Neural cell (in vitro differentiated cells): Measurements from ENCODE around the gene CASP6. TPM values are rescaled to one million over a fixed set of nuclear protein-coding genes. Genes with fewer than 3 reads are reported as not detected.

Experiments
- H2AFZ ChIP-seq: fragments of 200-600, 300-800 bp; sonication (generic), shearing (Covaris generic); 2 replicates; pipeline ENCODE4 v1.6.0; 2014; ENCODE audit warnings: low read depth, mild to moderate bottlenecking, antibody characterized with exemption, low read length, moderate library complexity
- H3F3A ChIP-seq: fragments of 200-600 bp; shearing (Covaris generic); 2 replicates; pipeline ENCODE4 v1.6.1; 2016; ENCODE audit warnings: mild to moderate bottlenecking, moderate library complexity, mixed read lengths, antibody characterized with exemption, low read length; ENCODE audit not compliant: insufficient read depth, poor library complexity, severe bottlenecking
- H3K27ac ChIP-seq: fragments of 200-600, 300-800 bp; sonication (generic), shearing (Covaris generic); 2 replicates; pipeline ENCODE4 v1.5.1; 2014; ENCODE audit warnings: mild to moderate bottlenecking, low read length, moderate library complexity
- H3K27me3 ChIP-seq: fragments of 300-800, 200-600 bp; sonication (generic), shearing (Covaris generic); 2 replicates; pipeline ENCODE4 v1.6.0; 2014; ENCODE audit warnings: mild to moderate bottlenecking, low read depth, low read length, moderate library complexity; ENCODE audit not compliant: insufficient read depth
- H3K36me3 ChIP-seq: fragments of 300-800, 200-600 bp; sonication (generic), shearing (Covaris generic); 2 replicates; pipeline ENCODE4 v1.5.1; 2014; ENCODE audit warnings: mild to moderate bottlenecking, antibody characterized with exemption, low read length, moderate library complexity; ENCODE audit not compliant: insufficient read depth
- H3K4me2 ChIP-seq: fragments of 300-800, 200-600 bp; sonication (generic), shearing (Covaris generic); 2 replicates; pipeline ENCODE4 v1.6.0; 2014; ENCODE audit warnings: mild to moderate bottlenecking, low read length
- H3K4me3 ChIP-seq: fragments of 300-800, 200-600 bp; sonication (generic), shearing (Covaris generic); 2 replicates; pipeline ENCODE4 v1.5.1; 2014; ENCODE audit warnings: mild to moderate bottlenecking, low read length, moderate library complexity
- H3K79me2 ChIP-seq: fragments of 200-600 bp; shearing (Covaris generic); replicated peaks from 2 replicates; pipeline ENCODE4 v1.6.0; 2014; ENCODE audit warnings: mild to moderate bottlenecking, low read length, moderate library complexity; ENCODE audit not compliant: insufficient read depth
- H3K9ac ChIP-seq: fragments of 300-800, 200-600 bp; sonication (generic), shearing (Covaris generic); 2 replicates; pipeline ENCODE4 v1.6.1; 2016; ENCODE audit warnings: mild to moderate bottlenecking, low read length, mixed read lengths
- H3K9me2 ChIP-seq: fragments of 200-600 bp; shearing (Covaris generic); 2 replicates; pipeline ENCODE4 v1.6.1; 2016; ENCODE audit warnings: mild to moderate bottlenecking, low read length, mixed read lengths; ENCODE audit not compliant: insufficient read depth
- H3K9me3 ChIP-seq: fragments of 200-600, 300-800 bp; sonication (generic), shearing (Covaris generic); 2 replicates; pipeline ENCODE4 v1.6.1; 2016; ENCODE audit warnings: mild to moderate bottlenecking, mixed run types, low read length, moderate library complexity, mixed read lengths
- H4K20me1 ChIP-seq: fragments of 200-600 bp; shearing (Covaris generic); 2 replicates; pipeline ENCODE4 v1.6.1; 2016; ENCODE audit warnings: mild to moderate bottlenecking, mixed run types; ENCODE audit not compliant: insufficient read depth
- CTCF ChIP-seq: fragments of 450-650 bp; IDR thresholded peaks from 2 replicates; pipeline ENCODE4 v1.5.1; 2014; ENCODE audit warnings: antibody characterized with exemption, mild to moderate bottlenecking, moderate library complexity; ENCODE audit not compliant: poor library complexity, severe bottlenecking
- EP300 ChIP-seq: fragments of 450-650 bp; conservative IDR thresholded peaks from 2 replicates; pipeline ENCODE4 v1.6.1; 2014; ENCODE audit warnings: antibody characterized with exemption, mild to moderate bottlenecking, moderate library complexity; ENCODE audit not compliant: poor library complexity, severe bottlenecking
- EZH2 ChIP-seq: fragments of 200-600, 300-800 bp; shearing (Covaris generic), sonication (generic); IDR thresholded peaks from 2 replicates; pipeline ENCODE4 v1.6.1; 2014; ENCODE audit warnings: antibody characterized with exemption, low read length, borderline replicate concordance, mild to moderate bottlenecking; ENCODE audit not compliant: insufficient read depth, poor library complexity, severe bottlenecking
- MXI1 ChIP-seq: fragments of 450-650 bp; conservative IDR thresholded peaks from 2 replicates; pipeline ENCODE4 v1.6.1; 2014; ENCODE audit warnings: antibody characterized with exemption, mild to moderate bottlenecking; ENCODE audit not compliant: poor library complexity, severe bottlenecking
- POLR2AphosphoS5 ChIP-seq: IDR thresholded peaks from 2 replicates; pipeline ENCODE4 v1.6.1; 2012
- RAD21 ChIP-seq: fragments of 450-650 bp; conservative IDR thresholded peaks from 2 replicates; pipeline ENCODE4 v1.6.1; 2014; ENCODE audit warnings: antibody characterized with exemption, mild to moderate bottlenecking, moderate library complexity
- REST ChIP-seq: IDR thresholded peaks from 2 replicates; pipeline ENCODE4 v1.6.1; 2012; ENCODE audit warnings: borderline replicate concordance
- SMC3 ChIP-seq: fragments of 450-650 bp; conservative IDR thresholded peaks from 2 replicates; pipeline ENCODE4 v1.6.1; 2014; ENCODE audit warnings: antibody characterized with exemption, mild to moderate bottlenecking, moderate library complexity; ENCODE audit not compliant: poor library complexity
- TAF1 ChIP-seq: IDR thresholded peaks from 2 replicates; pipeline ENCODE4 v1.6.1; 2012; ENCODE audit warnings: low read depth
- polyA plus RNA-seq: library from polyadenylated mRNA; depleted of rRNA; stranded (reverse); fragments of >200 nt; gene quantifications from 2 replicates; pipeline ENCODE4 v1.2.3, GENCODE V29; 2014

CASP6 gene
- polyA plus RNA-seq, 1 donor from 2014 or later = 5.1 TPM

- Histone ChIP-seq H2AFZ (peak overlapping the region; percentile 56), H3F3A (no peaks in the 10 kb centered on the region), H3K27me3 (no peaks in the 10 kb centered on the region), H3K4me3 (peak overlapping the region; percentile 73), H3K9me2 (no peaks in the 10 kb centered on the region), H3K9ac (no peak overlapping the region), H3K27ac (no peak overlapping the region), H3K79me2 (peaks cover 3% of the 10 kb centered on the region), H3K9me3 (no peaks in the 10 kb centered on the region), H3K36me3 (no peaks in the 10 kb centered on the region), H3K4me2 (peak overlapping the region; percentile 62), H4K20me1 (no peaks in the 10 kb centered on the region)
- no peak for TF ChIP-seq EP300
- no peak for TF ChIP-seq MXI1
- no peak for TF ChIP-seq CTCF
- no peak for TF ChIP-seq SMC3
These were observed 27.6 kb upstream of the CASP6 start for GRCh38 chr4:109730619-109731545.

- Histone ChIP-seq H3K27me3 (no peaks in the 10 kb centered on the region), H3K4me2 (peak within 1 kb of the TSS; percentile 75), H3K9ac (peak within 1 kb of the TSS; percentile 76), H3K9me3 (no peaks in the 10 kb centered on the region), H3K36me3 (no peaks in the 10 kb centered on the region), H3K27ac (no peak within 1 kb of the TSS), H3F3A (no peaks in the 10 kb centered on the region), H3K79me2 (peaks cover 3% of the 10 kb centered on the region), H2AFZ (peak within 1 kb of the TSS; percentile 68), H4K20me1 (no peaks in the 10 kb centered on the region), H3K4me3 (peak within 1 kb of the TSS; percentile 73), H3K9me2 (no peaks in the 10 kb centered on the region)
- TF ChIP-seq CTCF (peak; percentile 34), EZH2 (no peak), TAF1 (peak; percentile 59), REST (no peak), SMC3 (no peak), MXI1 (peak; percentile 88), POLR2AphosphoS5 (peak; percentile 79), RAD21 (no peak), EP300 (no peak)
These were observed 26.7 kb upstream of the CASP6 start, which contains the start of gene PLA2G12A for GRCh38 chr4:109729718-109730618. TSS of gene PLA2G12A (minus strand) at chr4:109730070. CDS start at chr4:109729809, 261 bp downstream.
